GM12878 (cell line): ENCODE results near the gene IMMP2L. TPM values are rescaled to one million over a fixed set of nuclear protein-coding genes. Genes with fewer than 3 reads are reported as not detected.

Experiments
- ATAC-seq: fragments of 200-7000 bp; cut with Tn5 transposase; 3 replicates; pipeline ENCODE4 v1.9.1; 2020; ENCODE audit warnings: mild to moderate bottlenecking, moderate library complexity
- BruUV-seq: library from RNA; stranded (reverse); fragments of 400-500 nt; replicated peaks from 2 replicates; lab custom pipeline; 2021; lab: Mats Ljungman, UMichigan
- CTCF ChIA-PET: fragments of 300-600 bp; sonication (Branson Sonifier 250); formaldehyde crosslinking; extraction: SDS; loops from one replicate; lab custom pipeline; 2021; ENCODE audit warnings: inconsistent platforms; lab: Yijun Ruan, JAX
- POLR2A ChIA-PET: fragments of 350-600 bp; formaldehyde crosslinking; extraction: SDS; loops from one replicate; lab custom pipeline; 2021; ENCODE audit warnings: inconsistent platforms; lab: Charles Lee
- RAD21 ChIA-PET: fragments of 300-600 bp; sonication (Branson Sonifier 250); formaldehyde crosslinking; loops from one replicate; lab custom pipeline; 2023; ENCODE audit warnings: antibody characterized with exemption; ENCODE audit not compliant: unreplicated experiment; lab: Charles Lee
- SMC1A ChIA-PET: fragments of 300-600 bp; sonication (Branson Sonifier 250); formaldehyde crosslinking; loops from one replicate; lab custom pipeline; 2023; ENCODE audit not compliant: unreplicated experiment, uncharacterized antibody; lab: Charles Lee
- DNase-seq: peaks from one replicate; pipeline ENCODE4 v3.0.0-alpha.2; 2011; ENCODE audit warnings: low read depth, low spot score
- FAIRE-seq: peaks from 3 replicates; lab custom pipeline; 2011; peaks lifted over from hg19 to GRCh38; lab: Jason Lieb, UNC
- H2AFZ ChIP-seq: 2 replicates; pipeline ENCODE4 v1.6.0; 2011; ENCODE audit warnings: low read depth, low read length, control low read depth; ENCODE audit not compliant: control insufficient read depth
- H3K27ac ChIP-seq: 2 replicates; pipeline ENCODE4 v1.5.1; 2011; ENCODE audit warnings: control low read depth; ENCODE audit not compliant: control insufficient read depth, insufficient read depth
- H3K27me3 ChIP-seq, 2 experiments: replicated peaks in 1 of 2; 2 replicates each; pipeline versions ENCODE4 v1.6.0 to v1.6.1; 2011; ENCODE audit warnings: low read length in 1 of 2; ENCODE audit not compliant: control insufficient read depth in 2 of 2, insufficient read depth in 2 of 2
- H3K36me3 ChIP-seq, 2 experiments: 2 replicates each; pipeline ENCODE4 v1.5.1; 2011; ENCODE audit warnings: low read length in 1 of 2; ENCODE audit not compliant: control insufficient read depth in 2 of 2, insufficient read depth in 2 of 2
- H3K4me1 ChIP-seq: 2 replicates; pipeline ENCODE4 v1.6.1; 2011; ENCODE audit warnings: mild to moderate bottlenecking, low read length, moderate library complexity, mixed read lengths; ENCODE audit not compliant: control insufficient read depth, insufficient read depth
- H3K4me2 ChIP-seq: 2 replicates; pipeline ENCODE4 v1.6.0; 2011; ENCODE audit warnings: control low read depth; ENCODE audit not compliant: control insufficient read depth, insufficient read depth
- H3K4me3 ChIP-seq: fragments of 200-600 bp; sonication (generic); 2 replicates; pipeline ENCODE4 v1.5.1; 2016
- H3K79me2 ChIP-seq: 2 replicates; pipeline ENCODE4 v1.6.0; 2011; ENCODE audit warnings: low read length; ENCODE audit not compliant: control insufficient read depth, insufficient read depth
- H3K9ac ChIP-seq: 2 replicates; pipeline ENCODE4 v1.8.0; 2011; ENCODE audit warnings: low read length, control low read depth, mixed read lengths; ENCODE audit not compliant: control insufficient read depth, insufficient read depth
- H3K9me3 ChIP-seq: replicated peaks from 3 replicates; pipeline ENCODE4 v1.5.1; 2011; ENCODE audit warnings: mild to moderate bottlenecking, low read length; ENCODE audit not compliant: control insufficient read depth, insufficient read depth
- H4K20me1 ChIP-seq: 2 replicates; pipeline ENCODE4 v1.6.0; 2011; ENCODE audit not compliant: control insufficient read depth, insufficient read depth
- BACH1 ChIP-seq: fragments of 450-650 bp; IDR thresholded peaks from 2 replicates; pipeline ENCODE4 v1.6.1; 2017; ENCODE audit warnings: mild to moderate bottlenecking, borderline replicate concordance
- BMI1 ChIP-seq: fragments of 450-650 bp; IDR thresholded peaks from 2 replicates; pipeline ENCODE4 v1.6.1; 2016; ENCODE audit warnings: mild to moderate bottlenecking, moderate library complexity, borderline replicate concordance
- CBX3 ChIP-seq: fragments of 200-600 bp; sonication (generic); IDR thresholded peaks from 2 replicates; pipeline ENCODE4 v1.6.1; 2016; ENCODE audit warnings: low read depth, borderline replicate concordance
- FOXK2 ChIP-seq: fragments of 450-650 bp; IDR thresholded peaks from 2 replicates; pipeline ENCODE4 v1.6.1; 2017; ENCODE audit warnings: mild to moderate bottlenecking, moderate library complexity
- FOXM1 ChIP-seq: IDR thresholded peaks from 2 replicates; pipeline ENCODE4 v1.6.1; 2012; ENCODE audit warnings: low read depth, mild to moderate bottlenecking, inconsistent platforms, low read length, moderate library complexity
- IRF4 ChIP-seq: IDR thresholded peaks from 2 replicates; pipeline ENCODE4 v1.6.1; 2011; ENCODE audit warnings: low read depth, low read length
- KLF5 ChIP-seq: fragments of 450-650 bp; IDR thresholded peaks from 2 replicates; pipeline ENCODE4 v1.6.1; 2014; ENCODE audit warnings: mild to moderate bottlenecking; ENCODE audit not compliant: partially characterized antibody
- MLLT1 ChIP-seq: fragments of 450-650 bp; IDR thresholded peaks from 2 replicates; pipeline ENCODE4 v1.6.1; 2016; ENCODE audit warnings: mild to moderate bottlenecking
- MXI1 ChIP-seq: fragments of 150-350 bp; IDR thresholded peaks from 2 replicates; pipeline ENCODE4 v1.6.1; 2011; ENCODE audit warnings: low read depth, mild to moderate bottlenecking, inconsistent platforms, low read length, improper control_type of control experiment
- MYB ChIP-seq: fragments of 150-350 bp; IDR thresholded peaks from 2 replicates; pipeline ENCODE4 v1.6.1; 2014; ENCODE audit warnings: mild to moderate bottlenecking, low read depth, low read length, borderline replicate concordance
- NFYA ChIP-seq: IDR thresholded peaks from 2 replicates; pipeline ENCODE4 v1.6.1; 2011; ENCODE audit warnings: low read depth, mild to moderate bottlenecking, low read length, improper control_type of control experiment, borderline replicate concordance
- PAX8 ChIP-seq: fragments of 450-650 bp; IDR thresholded peaks from 2 replicates; pipeline ENCODE4 v1.6.1; 2017; ENCODE audit warnings: mild to moderate bottlenecking, moderate library complexity
- SRF ChIP-seq, 2 experiments: IDR thresholded peaks; 2 replicates each; pipeline ENCODE4 v1.6.1; 2011; ENCODE audit warnings: low read depth in 2 of 2, low read length in 2 of 2, mild to moderate bottlenecking in 1 of 2, moderate library complexity in 1 of 2
- STAT3 ChIP-seq: IDR thresholded peaks from 2 replicates; pipeline ENCODE4 v1.6.1; 2011; ENCODE audit warnings: low read depth, low read length, improper control_type of control experiment
- TCF3 ChIP-seq: IDR thresholded peaks from 2 replicates; pipeline ENCODE4 v1.6.1; 2012; ENCODE audit warnings: low read depth, mild to moderate bottlenecking, low read length, borderline replicate concordance; ENCODE audit not compliant: insufficient read depth
- WGBS: methylation state at CpG from one replicate; pipeline ENCODE4 v1.1.6; 2016; ENCODE audit warnings: low lambda C conversion rate; ENCODE audit not compliant: insufficient replicate concordance, insufficient coverage; ENCODE audit errors: missing lambda C conversion rate; 5-methylcytosine and 5-hydroxymethylcytosine counted together
- in situ Hi-C: fragments of 300-500 bp; cut with MboI; formaldehyde crosslinking; loops from 9 replicates; pipeline ENCODE4 v1.14.3; 2018; ENCODE audit warnings: mixed read lengths
- intact Hi-C: fragments of 100-400 bp; cut with micrococcal nuclease; formaldehyde crosslinking; loops from one replicate; pipeline ENCODE4 v1.14.2; 2022; ENCODE audit not compliant: unreplicated experiment
- polyA plus RNA-seq, 11 experiments: library from polyadenylated mRNA; depleted of rRNA in 4 of 11; unstranded in 6 of 11; stranded (reverse) in 5 of 11; fragments of >200 nt; fragmentation: Nextera tagmentation in 4 of 11; fragmentation: Illumina TruSeq in 1 of 11; extraction: Ambion mirVana in 4 of 11; extraction: Trizol in 1 of 11; gene quantifications; 1 replicate in 1 of 11; 2 replicates in 10 of 11; pipeline versions ENCODE4 v1.2.1 to v1.2.3, GENCODE V29; 2011 to 2016; ENCODE audit warnings: inconsistent platforms in 2 of 11, missing spikeins in 2 of 11, low read depth in 1 of 11
- total RNA-seq, 4 experiments: library from RNA; depleted of rRNA in 3 of 4; stranded (reverse); fragments of >200 nt in 3 of 4; fragmentation: Illumina TruSeq in 1 of 4; extraction: Trizol in 1 of 4; gene quantifications; 2 replicates each; pipeline versions ENCODE4 v1.2.1 to v1.2.3, GENCODE V29; 2013 to 2021
- TF ChIP-seq, protein P1 (sequence below): IDR thresholded peaks from 2 replicates; pipeline ENCODE4 v1.6.1; 2012; ENCODE audit warnings: mild to moderate bottlenecking, low read depth, low read length
- TF ChIP-seq, protein P2 (sequence below): IDR thresholded peaks from 2 replicates; pipeline ENCODE4 v1.6.1; 2011; ENCODE audit warnings: borderline replicate concordance, low read depth, mild to moderate bottlenecking, moderate library complexity, low read length; ENCODE audit not compliant: insufficient read depth, poor library complexity, severe bottlenecking
- TF ChIP-seq, protein P3 (sequence below): IDR thresholded peaks from 2 replicates; pipeline ENCODE4 v1.6.1; 2012; ENCODE audit warnings: low read depth, low read length, improper control_type of control experiment

IMMP2L gene
- total and polyA plus RNA-seq, 10 of the 15 experiments (the other 5 are each of a cell fraction or from before 2014, with no cell fraction given): 12.6 to 46.3 (median 19.6) TPM

- intact Hi-C loops: no loop called here
These were observed 37.8 kb upstream of the IMMP2L start for GRCh38 chr7:111600091-111600490.

More at GRCh38 chr7:111600091-111600490, 37.8 kb upstream of the IMMP2L start:
- Histone ChIP-seq H3K4me1 (no peaks in the 10 kb centered on the region), H4K20me1 (no peaks in the 10 kb centered on the region), H3K36me3 (no peaks in the 10 kb centered on the region), H3K79me2 (no peaks in the 10 kb centered on the region), H3K4me2 (no peak overlapping the region), H3K4me3 (no peak overlapping the region), H3K9ac (no peak overlapping the region), H2AFZ (no peak overlapping the region), H3K27ac (no peak overlapping the region), H3K9me3 (no peaks in the 10 kb centered on the region), H3K27me3 (no peaks in the 10 kb centered on the region)
- SMC1A ChIA-PET: no interaction called here
- no TSS peak for BruUV-seq
- POLR2A ChIA-PET: no interaction called here
- 92% methylated on average over 1 of the region's 1 CpG for whole genome bisulfite sequencing
- CTCF ChIA-PET: no interaction called here
- ATAC-seq (no peak), DNase-seq (no peak), FAIRE-seq (no peak)
- RAD21 ChIA-PET: no interaction called here
- TF ChIP-seq PAX8: no peak
- no peak for TF ChIP-seq TCF3
- TF ChIP-seq CBX3: no peak
- TF ChIP-seq FOXK2: no peak
- no peak for TF ChIP-seq MYB
- no peak for TF ChIP-seq KLF5
- no peak for TF ChIP-seq STAT3
- TF ChIP-seq SRF (IDR thresholded peaks at IDR 0.05; ENCODE audit: low read depth in 2 of 2, low read length in 2 of 2): no peak
- no peak for TF ChIP-seq MXI1
- no peak for TF ChIP-seq FOXM1
- no peak for TF ChIP-seq BACH1
- TF ChIP-seq, protein P1, sequence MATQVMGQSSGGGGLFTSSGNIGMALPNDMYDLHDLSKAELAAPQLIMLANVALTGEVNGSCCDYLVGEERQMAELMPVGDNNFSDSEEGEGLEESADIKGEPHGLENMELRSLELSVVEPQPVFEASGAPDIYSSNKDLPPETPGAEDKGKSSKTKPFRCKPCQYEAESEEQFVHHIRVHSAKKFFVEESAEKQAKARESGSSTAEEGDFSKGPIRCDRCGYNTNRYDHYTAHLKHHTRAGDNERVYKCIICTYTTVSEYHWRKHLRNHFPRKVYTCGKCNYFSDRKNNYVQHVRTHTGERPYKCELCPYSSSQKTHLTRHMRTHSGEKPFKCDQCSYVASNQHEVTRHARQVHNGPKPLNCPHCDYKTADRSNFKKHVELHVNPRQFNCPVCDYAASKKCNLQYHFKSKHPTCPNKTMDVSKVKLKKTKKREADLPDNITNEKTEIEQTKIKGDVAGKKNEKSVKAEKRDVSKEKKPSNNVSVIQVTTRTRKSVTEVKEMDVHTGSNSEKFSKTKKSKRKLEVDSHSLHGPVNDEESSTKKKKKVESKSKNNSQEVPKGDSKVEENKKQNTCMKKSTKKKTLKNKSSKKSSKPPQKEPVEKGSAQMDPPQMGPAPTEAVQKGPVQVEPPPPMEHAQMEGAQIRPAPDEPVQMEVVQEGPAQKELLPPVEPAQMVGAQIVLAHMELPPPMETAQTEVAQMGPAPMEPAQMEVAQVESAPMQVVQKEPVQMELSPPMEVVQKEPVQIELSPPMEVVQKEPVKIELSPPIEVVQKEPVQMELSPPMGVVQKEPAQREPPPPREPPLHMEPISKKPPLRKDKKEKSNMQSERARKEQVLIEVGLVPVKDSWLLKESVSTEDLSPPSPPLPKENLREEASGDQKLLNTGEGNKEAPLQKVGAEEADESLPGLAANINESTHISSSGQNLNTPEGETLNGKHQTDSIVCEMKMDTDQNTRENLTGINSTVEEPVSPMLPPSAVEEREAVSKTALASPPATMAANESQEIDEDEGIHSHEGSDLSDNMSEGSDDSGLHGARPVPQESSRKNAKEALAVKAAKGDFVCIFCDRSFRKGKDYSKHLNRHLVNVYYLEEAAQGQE: no peak
- TF ChIP-seq IRF4: no peak
- no peak for TF ChIP-seq MLLT1
- no peak for TF ChIP-seq BMI1
- TF ChIP-seq, protein P2, sequence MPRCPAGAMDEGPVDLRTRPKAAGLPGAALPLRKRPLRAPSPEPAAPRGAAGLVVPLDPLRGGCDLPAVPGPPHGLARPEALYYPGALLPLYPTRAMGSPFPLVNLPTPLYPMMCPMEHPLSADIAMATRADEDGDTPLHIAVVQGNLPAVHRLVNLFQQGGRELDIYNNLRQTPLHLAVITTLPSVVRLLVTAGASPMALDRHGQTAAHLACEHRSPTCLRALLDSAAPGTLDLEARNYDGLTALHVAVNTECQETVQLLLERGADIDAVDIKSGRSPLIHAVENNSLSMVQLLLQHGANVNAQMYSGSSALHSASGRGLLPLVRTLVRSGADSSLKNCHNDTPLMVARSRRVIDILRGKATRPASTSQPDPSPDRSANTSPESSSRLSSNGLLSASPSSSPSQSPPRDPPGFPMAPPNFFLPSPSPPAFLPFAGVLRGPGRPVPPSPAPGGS: no peak
- TF ChIP-seq, protein P3, sequence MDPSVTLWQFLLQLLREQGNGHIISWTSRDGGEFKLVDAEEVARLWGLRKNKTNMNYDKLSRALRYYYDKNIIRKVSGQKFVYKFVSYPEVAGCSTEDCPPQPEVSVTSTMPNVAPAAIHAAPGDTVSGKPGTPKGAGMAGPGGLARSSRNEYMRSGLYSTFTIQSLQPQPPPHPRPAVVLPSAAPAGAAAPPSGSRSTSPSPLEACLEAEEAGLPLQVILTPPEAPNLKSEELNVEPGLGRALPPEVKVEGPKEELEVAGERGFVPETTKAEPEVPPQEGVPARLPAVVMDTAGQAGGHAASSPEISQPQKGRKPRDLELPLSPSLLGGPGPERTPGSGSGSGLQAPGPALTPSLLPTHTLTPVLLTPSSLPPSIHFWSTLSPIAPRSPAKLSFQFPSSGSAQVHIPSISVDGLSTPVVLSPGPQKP: no peak
- TF ChIP-seq NFYA: no peak
- in situ Hi-C loops: no loop called here
